ENCODE results near the gene COL2A1. TPM values are rescaled to one million over a fixed set of nuclear protein-coding genes. Genes with fewer than 3 reads are reported as not detected.

COL2A1 gene
- polyA plus RNA-seq, 1 donor (not counting 4 experiments of a cell fraction or from before 2014, with no cell fraction given) = 0.03 TPM

DNA sequence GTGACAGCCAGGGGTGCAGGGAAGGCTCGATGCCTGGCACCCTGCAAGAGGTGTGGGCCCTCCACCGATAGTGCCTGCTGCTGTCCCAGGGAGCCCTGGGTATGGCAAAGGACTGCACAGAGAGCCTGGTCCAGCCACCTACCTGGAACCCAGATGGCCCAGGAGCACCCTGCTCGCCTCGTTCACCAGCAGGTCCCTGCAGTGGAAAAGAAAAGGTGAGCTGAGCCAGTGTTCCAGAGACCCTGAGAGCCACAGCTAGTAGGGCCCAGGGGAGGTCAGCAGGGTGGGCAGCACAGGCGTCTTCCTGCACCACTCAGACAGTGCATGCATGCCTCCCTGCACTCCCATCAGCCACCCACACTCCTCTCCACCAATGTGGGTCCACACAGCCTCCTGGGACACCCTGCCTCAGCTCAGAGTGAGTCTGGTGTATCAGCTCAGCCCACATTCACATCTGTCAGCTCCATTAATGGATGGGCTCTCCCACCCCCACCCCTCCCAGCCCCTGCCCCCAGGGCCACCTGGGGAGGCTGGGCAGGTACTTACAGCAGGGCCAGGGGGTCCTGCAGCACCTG, 20.6 kb downstream of the COL2A1 start:
- Histone ChIP-seq H3K27ac (ENCODE audit: control insufficient read depth, insufficient read depth, low read length) (no peak overlapping the region), H3K9me1 (ENCODE audit: control insufficient read depth, extremely low read depth, insufficient read depth, low read length) (no peaks in the 10 kb centered on the region), H3K9me3 (ENCODE audit: control insufficient read depth, low read depth, low read length) (no peaks in the 10 kb centered on the region), H3K4me1 (ENCODE audit: control insufficient read depth, extremely low read depth, insufficient read depth, low read length) (no peaks in the 10 kb centered on the region), H3K4me3 (ENCODE audit: control insufficient read depth in 2 of 3, extremely low read depth in 1 of 3, insufficient read depth in 2 of 3, low read depth in 1 of 3, low read length in 3 of 3) (no peak overlapping the region), H3K4me2 (ENCODE audit: control insufficient read depth, extremely low read depth, insufficient read depth, low read depth, low read length) (no peak overlapping the region), H3K9ac (ENCODE audit: control insufficient read depth, extremely low read depth, insufficient read depth, low read length) (no peak overlapping the region), H2AFZ (ENCODE audit: control insufficient read depth, low read length) (no peak overlapping the region), H3K36me3 (ENCODE audit: control insufficient read depth in 2 of 2, extremely low read depth in 1 of 2, insufficient read depth in 2 of 2, low read length in 2 of 2) (no peaks in the 10 kb centered on the region), H3K79me2 (ENCODE audit: control insufficient read depth, insufficient read depth, low read length) (no peaks in the 10 kb centered on the region), H4K20me1 (ENCODE audit: control insufficient read depth, extremely low read depth, insufficient read depth, low read length) (peaks cover 3% of the 10 kb centered on the region), H3K27me3 (ENCODE audit: control insufficient read depth, extremely low read depth, insufficient read depth, low read length) (peaks cover 29% of the 10 kb centered on the region)
- no peak for DNase-seq (ENCODE audit: low read depth, low spot score)
- TF ChIP-seq, protein P1, sequence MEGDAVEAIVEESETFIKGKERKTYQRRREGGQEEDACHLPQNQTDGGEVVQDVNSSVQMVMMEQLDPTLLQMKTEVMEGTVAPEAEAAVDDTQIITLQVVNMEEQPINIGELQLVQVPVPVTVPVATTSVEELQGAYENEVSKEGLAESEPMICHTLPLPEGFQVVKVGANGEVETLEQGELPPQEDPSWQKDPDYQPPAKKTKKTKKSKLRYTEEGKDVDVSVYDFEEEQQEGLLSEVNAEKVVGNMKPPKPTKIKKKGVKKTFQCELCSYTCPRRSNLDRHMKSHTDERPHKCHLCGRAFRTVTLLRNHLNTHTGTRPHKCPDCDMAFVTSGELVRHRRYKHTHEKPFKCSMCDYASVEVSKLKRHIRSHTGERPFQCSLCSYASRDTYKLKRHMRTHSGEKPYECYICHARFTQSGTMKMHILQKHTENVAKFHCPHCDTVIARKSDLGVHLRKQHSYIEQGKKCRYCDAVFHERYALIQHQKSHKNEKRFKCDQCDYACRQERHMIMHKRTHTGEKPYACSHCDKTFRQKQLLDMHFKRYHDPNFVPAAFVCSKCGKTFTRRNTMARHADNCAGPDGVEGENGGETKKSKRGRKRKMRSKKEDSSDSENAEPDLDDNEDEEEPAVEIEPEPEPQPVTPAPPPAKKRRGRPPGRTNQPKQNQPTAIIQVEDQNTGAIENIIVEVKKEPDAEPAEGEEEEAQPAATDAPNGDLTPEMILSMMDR (optimal IDR thresholded peaks at IDR 0.05 in 1 of 3, IDR thresholded peaks at IDR 0.05 in 1 of 3, conservative IDR thresholded peaks at IDR 0.05 in 1 of 3; ENCODE audit: extremely low read depth in 1 of 3, insufficient read depth in 2 of 3, low read length in 3 of 3) = no peak
- TF ChIP-seq EZH2 (IDR thresholded peaks at IDR 0.05; ENCODE audit: low read length) = no peak
- dilution Hi-C loops (cut with MboI; ENCODE audit: extremely low pct_ligation_motif_present, low sequenced_read_pairs) = no loop called here
- no peak for FAIRE-seq

DNA sequence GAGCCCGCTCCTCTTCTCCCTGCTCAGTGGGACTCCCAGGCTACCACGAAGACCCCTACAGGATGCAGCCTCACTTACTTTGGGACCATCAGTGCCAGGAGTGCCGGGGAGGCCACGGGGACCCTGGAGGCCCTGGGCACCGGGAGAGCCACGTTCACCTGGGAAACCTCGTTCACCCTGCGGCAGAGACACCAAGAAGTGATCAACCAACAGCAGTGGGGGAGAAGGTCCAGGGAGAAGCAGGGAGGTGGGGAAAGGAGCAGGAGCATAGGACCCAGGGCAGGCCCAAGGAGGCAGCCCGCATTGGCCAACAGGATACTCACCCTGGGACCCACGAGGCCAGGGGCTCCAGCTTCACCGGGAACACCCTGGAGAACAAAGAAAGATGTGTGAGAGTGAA, 21.5 kb downstream of the COL2A1 start:
- Histone ChIP-seq H3K9me1 (ENCODE audit: control insufficient read depth, extremely low read depth, insufficient read depth, low read length) (no peaks in the 10 kb centered on the region), H3K9me3 (ENCODE audit: control insufficient read depth, low read depth, low read length) (no peaks in the 10 kb centered on the region), H2AFZ (ENCODE audit: control insufficient read depth, low read length) (no peak overlapping the region), H4K20me1 (ENCODE audit: control insufficient read depth, extremely low read depth, insufficient read depth, low read length) (peaks cover 3% of the 10 kb centered on the region), H3K4me2 (ENCODE audit: control insufficient read depth, extremely low read depth, insufficient read depth, low read depth, low read length) (no peak overlapping the region), H3K9ac (ENCODE audit: control insufficient read depth, extremely low read depth, insufficient read depth, low read length) (no peak overlapping the region), H3K4me3 (ENCODE audit: control insufficient read depth in 2 of 3, extremely low read depth in 1 of 3, insufficient read depth in 2 of 3, low read depth in 1 of 3, low read length in 3 of 3) (no peak overlapping the region), H3K36me3 (ENCODE audit: control insufficient read depth in 2 of 2, extremely low read depth in 1 of 2, insufficient read depth in 2 of 2, low read length in 2 of 2) (no peaks in the 10 kb centered on the region), H3K27me3 (ENCODE audit: control insufficient read depth, extremely low read depth, insufficient read depth, low read length) (peaks cover 36% of the 10 kb centered on the region), H3K27ac (ENCODE audit: control insufficient read depth, insufficient read depth, low read length) (no peak overlapping the region), H3K4me1 (ENCODE audit: control insufficient read depth, extremely low read depth, insufficient read depth, low read length) (no peaks in the 10 kb centered on the region), H3K79me2 (ENCODE audit: control insufficient read depth, insufficient read depth, low read length) (no peaks in the 10 kb centered on the region)
- dilution Hi-C loops (cut with MboI; ENCODE audit: extremely low pct_ligation_motif_present, low sequenced_read_pairs) = no loop called here
- FAIRE-seq (no peak), DNase-seq (ENCODE audit: low read depth, low spot score) (no peak)
- no peak for TF ChIP-seq EZH2 (IDR thresholded peaks at IDR 0.05; ENCODE audit: low read length)
- TF ChIP-seq, protein P1 (optimal IDR thresholded peaks at IDR 0.05 in 1 of 3, IDR thresholded peaks at IDR 0.05 in 1 of 3, conservative IDR thresholded peaks at IDR 0.05 in 1 of 3; ENCODE audit: extremely low read depth in 1 of 3, insufficient read depth in 2 of 3, low read length in 3 of 3) = no peak

All from keratinocyte (primary cell).